ENCODE results near the gene CLPTM1.

The CLPTM1 gene

DNA sequence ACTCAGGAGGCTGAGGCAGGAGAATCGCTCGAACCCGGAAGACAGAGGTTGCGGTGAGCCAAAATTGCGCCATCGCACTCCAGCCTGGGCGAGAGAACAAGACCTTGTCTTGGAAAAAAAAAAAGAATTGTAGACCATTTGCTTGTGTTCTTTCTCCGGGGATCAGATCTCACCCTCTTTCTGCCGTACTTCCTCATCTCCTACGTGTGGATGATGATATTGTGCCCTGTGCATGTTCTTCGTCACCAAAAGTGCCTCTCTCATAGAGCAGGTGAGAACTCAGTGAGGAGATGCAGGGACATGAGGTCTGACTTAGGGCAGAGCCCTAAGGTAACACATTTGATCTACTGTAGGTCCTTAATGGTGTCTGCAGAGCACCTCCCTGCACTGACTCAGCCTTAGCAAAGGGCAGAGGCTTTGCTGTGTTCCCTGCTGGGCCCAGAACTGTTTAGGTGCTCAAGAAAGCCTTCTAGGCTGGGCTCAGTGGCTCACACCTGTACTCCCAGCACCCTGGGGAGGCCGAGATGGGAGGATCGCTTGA is 8.1 kb upstream of the CLPTM1 start:
- H3K4me1 ChIP-seq (ENCODE audit: control insufficient read depth in 1 of 2, insufficient read depth in 2 of 2, low read length in 2 of 2): peaks cover 0 to 4% of the 10 kb centered on the region in 2 donors
- H3K27me3 ChIP-seq (ENCODE audit: low read depth, low read length): no peaks in the 10 kb centered on the region
- H3K9me3 ChIP-seq (ENCODE audit: control insufficient read depth in 1 of 2, low read length in 2 of 2): no peaks in the 10 kb centered on the region
- H3K36me3 ChIP-seq (ENCODE audit: control insufficient read depth in 1 of 2, insufficient read depth in 2 of 2, low read length in 2 of 2): peaks cover 0 to 14% of the 10 kb centered on the region in 2 donors
- no peak overlapping the region for H3K27ac ChIP-seq (ENCODE audit: low read length)
- H3K4me3 ChIP-seq (ENCODE audit: low read depth in 1 of 2, low read length in 2 of 2): no peak overlapping the region

DNA sequence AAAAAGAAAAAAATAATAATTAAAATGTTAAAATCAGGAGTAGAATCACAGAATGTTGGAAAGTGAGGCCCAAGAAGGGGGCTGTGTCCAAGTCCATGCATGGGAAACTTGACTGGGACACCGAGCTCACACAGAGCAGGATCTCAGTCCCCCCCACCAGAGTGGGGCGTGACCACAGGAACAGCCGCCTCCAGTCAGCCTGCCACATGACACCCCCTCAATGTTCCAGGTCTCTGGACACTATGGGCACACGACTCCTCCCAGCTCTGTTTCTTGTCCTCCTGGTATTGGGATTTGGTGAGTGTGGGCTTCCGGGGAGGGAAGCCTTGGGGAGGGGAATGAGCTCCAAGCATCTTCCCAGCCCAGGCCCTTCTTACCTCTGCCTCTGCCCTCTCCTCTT is 6.9 kb upstream of the CLPTM1 start:
- no peaks in the 10 kb centered on the region for H3K27me3 ChIP-seq (ENCODE audit: low read depth, low read length)
- no peak overlapping the region for H3K27ac ChIP-seq (ENCODE audit: low read length)
- H3K36me3 ChIP-seq (ENCODE audit: control insufficient read depth in 1 of 2, insufficient read depth in 2 of 2, low read length in 2 of 2): peaks cover 0 to 14% of the 10 kb centered on the region in 2 donors
- H3K4me1 ChIP-seq (ENCODE audit: control insufficient read depth in 1 of 2, insufficient read depth in 2 of 2, low read length in 2 of 2): peaks cover 0 to 4% of the 10 kb centered on the region in 2 donors
- H3K9me3 ChIP-seq (ENCODE audit: control insufficient read depth in 1 of 2, low read length in 2 of 2): no peaks in the 10 kb centered on the region
- no peak overlapping the region for H3K4me3 ChIP-seq (ENCODE audit: low read depth in 1 of 2, low read length in 2 of 2)

DNA sequence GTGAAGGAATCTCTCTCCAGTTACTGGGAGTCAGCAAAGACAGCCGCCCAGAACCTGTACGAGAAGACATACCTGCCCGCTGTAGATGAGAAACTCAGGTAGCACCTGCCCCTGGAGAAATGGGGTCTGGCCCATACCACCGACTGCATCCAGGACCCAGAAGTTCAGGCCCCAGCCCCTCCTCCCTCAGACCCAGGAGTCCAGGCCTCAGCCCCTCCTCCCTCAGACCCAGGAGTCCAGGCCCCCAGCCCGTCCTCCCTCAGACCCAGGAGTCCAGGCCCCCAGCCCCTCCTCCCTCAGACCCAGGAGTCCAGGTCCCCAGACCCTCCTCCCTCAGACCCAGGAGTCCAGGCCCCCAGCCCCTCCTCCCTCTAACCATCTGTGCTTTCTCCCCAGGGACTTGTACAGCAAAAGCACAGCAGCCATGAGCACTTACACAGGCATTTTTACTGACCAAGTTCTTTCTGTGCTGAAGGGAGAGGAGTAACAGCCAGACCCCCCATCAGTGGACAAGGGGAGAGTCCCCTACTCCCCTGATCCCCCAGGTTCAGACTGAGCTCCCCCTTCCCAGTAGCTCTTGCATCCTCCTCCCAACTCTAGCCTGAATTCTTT is 6.3 kb upstream of the CLPTM1 start:
- Histone ChIP-seq H3K4me1 (ENCODE audit: control insufficient read depth in 1 of 2, insufficient read depth in 2 of 2, low read length in 2 of 2) (peaks cover 0 to 10% of the 10 kb centered on the region in 2 donors), H3K27me3 (ENCODE audit: low read depth, low read length) (no peaks in the 10 kb centered on the region), H3K4me3 (ENCODE audit: low read depth in 1 of 2, low read length in 2 of 2) (no peak overlapping the region), H3K36me3 (ENCODE audit: control insufficient read depth in 1 of 2, insufficient read depth in 2 of 2, low read length in 2 of 2) (peaks cover 0 to 14% of the 10 kb centered on the region in 2 donors), H3K9me3 (ENCODE audit: control insufficient read depth in 1 of 2, low read length in 2 of 2) (no peaks in the 10 kb centered on the region), H3K27ac (ENCODE audit: low read length) (no peak overlapping the region)

DNA sequence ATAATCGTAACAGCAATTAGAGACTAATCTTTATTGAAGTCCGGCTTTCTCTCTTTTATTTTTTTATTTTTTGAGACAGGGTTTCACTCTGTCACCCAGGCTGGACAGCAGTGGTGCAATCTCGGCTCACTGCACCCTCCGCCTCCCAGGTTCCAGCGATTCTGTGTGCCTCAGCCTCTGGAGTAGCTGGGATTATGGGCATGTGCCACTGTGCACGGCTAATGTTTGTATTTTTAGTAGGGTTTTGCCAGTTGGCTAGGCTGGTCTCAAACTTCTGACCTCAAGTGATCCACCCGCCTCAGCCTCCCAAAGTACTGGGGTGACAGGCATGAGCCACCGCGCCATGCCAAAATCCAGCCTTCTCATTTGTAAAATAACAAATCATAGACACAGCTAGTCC is 5.6 kb upstream of the CLPTM1 start:
- peaks cover 0 to 15% of the 10 kb centered on the region in 2 donors for H3K4me1 ChIP-seq (ENCODE audit: control insufficient read depth in 1 of 2, insufficient read depth in 2 of 2, low read length in 2 of 2)
- no peaks in the 10 kb centered on the region for H3K27me3 ChIP-seq (ENCODE audit: low read depth, low read length)
- H3K27ac ChIP-seq (ENCODE audit: low read length): no peak overlapping the region
- H3K36me3 ChIP-seq (ENCODE audit: control insufficient read depth in 1 of 2, insufficient read depth in 2 of 2, low read length in 2 of 2): peaks cover 0 to 15% of the 10 kb centered on the region in 2 donors
- no peaks in the 10 kb centered on the region for H3K9me3 ChIP-seq (ENCODE audit: control insufficient read depth in 1 of 2, low read length in 2 of 2)
- H3K4me3 ChIP-seq (ENCODE audit: low read depth in 1 of 2, low read length in 2 of 2): no peak overlapping the region

DNA sequence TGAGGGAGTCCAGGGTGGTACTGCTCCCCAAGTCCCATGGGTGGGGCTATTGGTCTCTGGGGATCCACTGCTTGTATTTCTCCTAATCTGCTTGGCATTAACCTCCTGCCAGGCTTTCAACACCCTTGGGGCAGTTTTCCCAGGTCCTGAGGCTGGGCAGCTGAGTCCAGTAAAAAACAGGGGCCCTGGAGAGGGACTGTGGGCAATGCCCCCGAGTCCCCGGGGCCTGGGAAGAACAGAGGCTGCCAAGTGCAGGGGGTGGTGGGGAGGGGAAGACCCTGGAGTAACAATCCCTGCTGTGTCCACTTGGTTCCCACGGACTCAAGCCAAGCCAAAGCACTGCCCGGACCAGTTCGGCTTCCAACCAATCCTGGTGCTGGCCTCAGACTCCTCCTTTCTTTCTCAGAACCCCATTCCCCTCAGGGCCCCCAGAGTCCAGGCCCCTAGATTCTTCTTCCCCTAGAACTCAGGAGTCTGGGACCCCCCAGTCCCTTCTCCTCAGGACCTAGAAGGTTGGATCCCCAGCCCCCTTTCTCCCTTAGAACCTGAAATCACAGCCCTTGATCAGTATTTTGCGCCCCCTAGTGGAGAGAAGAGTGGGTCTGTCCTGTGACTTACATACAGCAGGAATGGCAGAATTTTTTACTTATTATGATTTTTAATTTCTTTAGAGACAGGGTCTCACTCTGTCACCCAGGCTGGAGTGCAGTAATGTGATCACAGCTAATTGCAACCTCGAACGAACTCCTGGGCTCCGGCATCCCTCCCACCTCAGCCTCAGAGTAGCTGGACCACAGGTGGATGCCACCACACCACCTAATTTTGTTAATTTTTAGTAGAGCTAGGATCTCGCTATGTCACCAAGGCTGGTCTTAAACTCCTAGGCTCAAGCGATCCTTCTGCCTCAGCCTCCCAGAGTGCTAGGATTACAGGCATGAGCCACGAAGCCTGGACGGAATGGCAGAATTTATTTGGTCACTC is 3.7 kb upstream of the CLPTM1 start:
- H3K27me3 ChIP-seq (ENCODE audit: low read depth, low read length): no peaks in the 10 kb centered on the region
- H3K36me3 ChIP-seq (ENCODE audit: control insufficient read depth in 1 of 2, insufficient read depth in 2 of 2, low read length in 2 of 2): peaks cover 0 to 19% of the 10 kb centered on the region in 2 donors
- no peak overlapping the region for H3K27ac ChIP-seq (ENCODE audit: low read length)
- no peaks in the 10 kb centered on the region for H3K9me3 ChIP-seq (ENCODE audit: control insufficient read depth in 1 of 2, low read length in 2 of 2)
- H3K4me3 ChIP-seq (ENCODE audit: low read depth in 1 of 2, low read length in 2 of 2): no peak overlapping the region
- H3K4me1 ChIP-seq (ENCODE audit: control insufficient read depth in 1 of 2, insufficient read depth in 2 of 2, low read length in 2 of 2): peaks cover 6 to 22% of the 10 kb centered on the region in 2 donors

DNA sequence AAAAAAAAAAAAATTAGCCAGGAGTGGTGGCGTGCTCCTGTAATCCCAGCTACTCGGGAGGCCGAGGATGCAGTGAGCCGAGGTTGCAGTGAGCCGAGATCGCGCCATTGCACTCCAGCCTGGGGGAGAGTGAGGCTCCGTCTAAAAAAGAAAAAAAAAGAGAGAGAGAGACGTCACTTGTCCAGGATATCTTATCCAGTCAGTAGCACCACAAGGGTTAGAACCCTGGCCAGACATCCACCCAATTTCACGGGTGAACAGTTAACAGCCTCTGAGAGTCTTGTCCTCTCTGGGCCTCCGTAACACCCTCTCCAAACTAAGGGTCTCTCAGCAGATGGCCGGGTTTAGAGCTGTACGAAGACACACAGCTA is 917 bp upstream of the CLPTM1 start:
- Histone ChIP-seq H3K36me3 (ENCODE audit: control insufficient read depth in 1 of 2, insufficient read depth in 2 of 2, low read length in 2 of 2) (peaks cover 0 to 19% of the 10 kb centered on the region in 2 donors), H3K27me3 (ENCODE audit: low read depth, low read length) (no peaks in the 10 kb centered on the region), H3K4me3 (ENCODE audit: low read depth in 1 of 2, low read length in 2 of 2) (peak overlapping the region; percentile 95 to 96), H3K27ac (ENCODE audit: low read length) (peak overlapping the region; percentile 95), H3K4me1 (ENCODE audit: control insufficient read depth in 1 of 2, insufficient read depth in 2 of 2, low read length in 2 of 2) (peaks cover 14 to 41% of the 10 kb centered on the region in 2 donors), H3K9me3 (ENCODE audit: control insufficient read depth in 1 of 2, low read length in 2 of 2) (no peaks in the 10 kb centered on the region)

DNA sequence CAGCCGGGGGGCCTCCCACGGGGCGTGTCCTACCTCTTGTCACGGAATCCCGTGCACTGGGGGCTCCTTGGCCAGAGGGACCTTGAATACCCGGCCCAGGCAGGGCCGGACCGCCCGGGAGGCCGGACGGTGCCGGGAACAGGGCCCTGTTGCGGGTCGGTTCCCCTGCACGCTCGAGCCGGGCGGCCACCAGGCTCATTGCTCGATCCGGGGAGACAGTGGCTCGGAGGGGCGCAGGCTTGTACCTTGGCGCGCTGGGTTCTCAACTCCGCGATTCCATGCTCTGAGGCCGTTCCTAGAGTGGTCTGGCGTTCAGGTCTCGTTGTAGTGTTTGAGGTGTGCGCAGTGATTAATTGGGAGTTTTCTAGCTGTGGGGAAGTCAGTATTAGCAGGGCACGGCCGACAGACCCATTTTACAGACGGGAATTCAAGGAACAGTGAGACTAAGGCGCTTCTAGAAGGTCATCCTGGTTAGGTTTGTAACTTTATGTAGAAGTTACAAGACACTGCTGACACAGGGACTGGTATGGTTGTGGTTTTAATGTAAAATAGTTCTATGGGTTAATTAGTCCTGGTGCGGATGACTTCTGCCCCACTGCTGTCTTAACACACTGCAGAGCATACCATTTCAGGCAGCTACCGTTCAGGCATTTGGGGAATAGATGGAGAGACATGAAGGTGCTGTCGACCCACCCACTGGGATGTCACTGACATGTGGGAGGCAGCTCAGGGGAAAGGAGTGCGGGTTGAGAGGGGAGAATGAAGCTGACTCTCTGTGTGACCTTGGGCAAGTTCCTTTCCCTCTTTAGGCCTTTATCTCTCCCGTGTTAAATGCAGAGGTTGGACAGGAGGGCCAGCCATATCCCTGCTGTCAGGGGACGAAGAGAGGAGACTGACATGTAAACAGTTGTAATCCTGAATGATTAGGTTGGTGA is 592 bp downstream of the CLPTM1 start:
- peaks cover 14 to 41% of the 10 kb centered on the region in 2 donors for H3K4me1 ChIP-seq (ENCODE audit: control insufficient read depth in 1 of 2, insufficient read depth in 2 of 2, low read length in 2 of 2)

DNA sequence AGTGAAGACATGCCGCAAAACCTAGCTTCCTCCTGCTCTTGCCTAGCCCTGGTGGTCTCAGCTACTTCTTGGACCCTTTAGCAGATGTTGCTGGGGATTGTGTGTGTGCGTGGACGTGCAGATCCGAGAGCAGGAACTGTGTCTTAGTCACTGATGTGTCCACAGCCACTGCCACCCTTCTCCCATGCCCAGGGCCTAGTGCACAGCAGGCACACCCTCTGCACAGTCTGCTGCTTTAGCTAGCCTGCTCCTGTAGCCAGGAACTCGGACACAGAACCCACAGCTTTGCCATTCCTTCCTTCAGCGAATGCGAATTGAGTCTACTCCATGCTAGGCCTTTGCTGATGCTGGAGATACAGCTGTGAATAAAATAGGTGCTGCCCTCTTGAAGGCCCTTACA is 2.3 kb downstream of the CLPTM1 start:
- Histone ChIP-seq H3K36me3 (ENCODE audit: control insufficient read depth in 1 of 2, insufficient read depth in 2 of 2, low read length in 2 of 2) (peaks cover 5 to 7% of the 10 kb centered on the region in 2 donors), H3K4me3 (ENCODE audit: low read depth in 1 of 2, low read length in 2 of 2) (no peak overlapping the region), H3K27ac (ENCODE audit: low read length) (no peak overlapping the region), H3K4me1 (ENCODE audit: control insufficient read depth in 1 of 2, insufficient read depth in 2 of 2, low read length in 2 of 2) (peaks cover 14 to 37% of the 10 kb centered on the region in 2 donors), H3K27me3 (ENCODE audit: low read depth, low read length) (no peaks in the 10 kb centered on the region), H3K9me3 (ENCODE audit: control insufficient read depth in 1 of 2, low read length in 2 of 2) (no peaks in the 10 kb centered on the region)

More for the DNA sequence above, 592 bp downstream of the CLPTM1 start:
- H3K9me3 ChIP-seq (ENCODE audit: control insufficient read depth in 1 of 2, low read length in 2 of 2): no peaks in the 10 kb centered on the region
- H3K36me3 ChIP-seq (ENCODE audit: control insufficient read depth in 1 of 2, insufficient read depth in 2 of 2, low read length in 2 of 2): peaks cover 0 to 7% of the 10 kb centered on the region in 2 donors
- peak overlapping the region; percentile 61 for H3K27ac ChIP-seq (ENCODE audit: low read length)
- peak overlapping the region; percentile 95 to 96 for H3K4me3 ChIP-seq (ENCODE audit: low read depth in 1 of 2, low read length in 2 of 2)
- H3K27me3 ChIP-seq (ENCODE audit: low read depth, low read length): no peaks in the 10 kb centered on the region

DNA sequence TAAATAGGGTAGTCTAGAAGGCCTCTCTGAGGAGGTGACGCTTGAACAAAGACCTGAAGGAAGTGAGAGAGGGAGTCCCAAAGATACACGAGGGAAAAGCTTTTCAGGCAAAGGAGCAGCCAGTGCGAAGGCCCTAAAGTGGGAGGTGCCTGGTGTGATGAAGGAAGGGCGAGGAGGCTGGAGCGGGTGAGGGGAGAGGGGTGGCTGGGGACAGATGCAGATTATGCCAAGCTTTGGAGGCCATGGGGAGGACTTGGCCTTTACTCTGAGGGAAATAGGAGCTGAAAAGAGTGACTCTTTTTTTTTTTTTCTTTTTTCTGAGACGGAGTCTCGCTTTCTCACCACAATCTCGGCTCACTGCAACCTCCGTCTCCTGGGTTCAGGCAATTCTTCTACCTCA is 2.9 kb downstream of the CLPTM1 start:
- Histone ChIP-seq H3K36me3 (ENCODE audit: control insufficient read depth in 1 of 2, insufficient read depth in 2 of 2, low read length in 2 of 2) (peaks cover 5 to 7% of the 10 kb centered on the region in 2 donors), H3K27me3 (ENCODE audit: low read depth, low read length) (no peaks in the 10 kb centered on the region), H3K9me3 (ENCODE audit: control insufficient read depth in 1 of 2, low read length in 2 of 2) (no peaks in the 10 kb centered on the region), H3K27ac (ENCODE audit: low read length) (no peak overlapping the region), H3K4me3 (ENCODE audit: low read depth in 1 of 2, low read length in 2 of 2) (no peak overlapping the region), H3K4me1 (ENCODE audit: control insufficient read depth in 1 of 2, insufficient read depth in 2 of 2, low read length in 2 of 2) (peaks cover 14 to 37% of the 10 kb centered on the region in 2 donors)

DNA sequence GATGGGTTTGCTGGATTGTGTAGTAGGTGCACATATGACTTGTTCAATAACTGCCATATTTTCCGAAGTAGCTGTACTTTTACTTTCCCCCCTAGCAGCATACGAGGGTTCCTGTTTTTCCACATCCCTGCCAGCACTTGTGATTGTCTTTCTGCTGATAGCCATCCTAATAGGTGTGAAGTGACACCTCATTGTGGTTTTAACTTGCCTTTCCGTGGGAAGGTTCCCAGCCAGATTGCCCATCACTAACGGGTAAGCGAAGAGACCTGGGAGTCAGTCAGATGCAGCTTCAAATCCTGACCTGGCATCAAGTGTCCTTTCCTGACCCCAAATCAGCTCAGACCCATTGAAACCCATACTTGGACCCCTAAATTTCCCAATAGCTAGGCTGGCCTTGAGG is 4.5 kb downstream of the CLPTM1 start:
- Histone ChIP-seq H3K27ac (ENCODE audit: low read length) (no peak overlapping the region), H3K27me3 (ENCODE audit: low read depth, low read length) (no peaks in the 10 kb centered on the region), H3K4me1 (ENCODE audit: control insufficient read depth in 1 of 2, insufficient read depth in 2 of 2, low read length in 2 of 2) (peaks cover 14 to 26% of the 10 kb centered on the region in 2 donors), H3K4me3 (ENCODE audit: low read depth in 1 of 2, low read length in 2 of 2) (no peak overlapping the region), H3K9me3 (ENCODE audit: control insufficient read depth in 1 of 2, low read length in 2 of 2) (no peaks in the 10 kb centered on the region), H3K36me3 (ENCODE audit: control insufficient read depth in 1 of 2, insufficient read depth in 2 of 2, low read length in 2 of 2) (peaks cover 8 to 9% of the 10 kb centered on the region in 2 donors)

All from muscle layer of duodenum (tissue), 2 donors.